ENCODE measurements around the gene UGT1A1.

Gene UGT1A1

DNA sequence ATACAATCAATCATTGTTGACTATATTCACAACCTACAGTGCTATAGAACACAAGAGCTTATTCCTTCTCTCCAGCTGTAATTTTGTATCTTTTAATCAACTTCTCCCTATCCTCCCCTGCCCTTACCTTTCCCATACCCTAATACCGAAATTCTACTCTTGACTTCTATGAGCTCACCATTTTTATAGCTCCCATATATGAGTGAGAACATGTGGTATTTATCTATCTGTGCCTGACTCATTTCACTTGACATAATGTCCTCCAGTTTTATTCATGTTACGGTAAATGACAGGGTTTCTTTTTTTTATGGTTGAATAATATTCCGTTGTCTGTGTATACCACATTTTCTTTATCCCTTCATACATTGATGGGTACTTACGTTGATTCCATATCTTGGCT, 20.7 kb downstream of the UGT1A1 start:
- TF ChIP-seq TAF1 (IDR thresholded peaks at IDR 0.05; ENCODE audit: low read depth) (no peak), CEBPB (IDR thresholded peaks at IDR 0.05) (no peak), ZBTB7A (IDR thresholded peaks at IDR 0.05; ENCODE audit: low read depth) (no peak)
- TF ChIP-seq, protein P1, sequence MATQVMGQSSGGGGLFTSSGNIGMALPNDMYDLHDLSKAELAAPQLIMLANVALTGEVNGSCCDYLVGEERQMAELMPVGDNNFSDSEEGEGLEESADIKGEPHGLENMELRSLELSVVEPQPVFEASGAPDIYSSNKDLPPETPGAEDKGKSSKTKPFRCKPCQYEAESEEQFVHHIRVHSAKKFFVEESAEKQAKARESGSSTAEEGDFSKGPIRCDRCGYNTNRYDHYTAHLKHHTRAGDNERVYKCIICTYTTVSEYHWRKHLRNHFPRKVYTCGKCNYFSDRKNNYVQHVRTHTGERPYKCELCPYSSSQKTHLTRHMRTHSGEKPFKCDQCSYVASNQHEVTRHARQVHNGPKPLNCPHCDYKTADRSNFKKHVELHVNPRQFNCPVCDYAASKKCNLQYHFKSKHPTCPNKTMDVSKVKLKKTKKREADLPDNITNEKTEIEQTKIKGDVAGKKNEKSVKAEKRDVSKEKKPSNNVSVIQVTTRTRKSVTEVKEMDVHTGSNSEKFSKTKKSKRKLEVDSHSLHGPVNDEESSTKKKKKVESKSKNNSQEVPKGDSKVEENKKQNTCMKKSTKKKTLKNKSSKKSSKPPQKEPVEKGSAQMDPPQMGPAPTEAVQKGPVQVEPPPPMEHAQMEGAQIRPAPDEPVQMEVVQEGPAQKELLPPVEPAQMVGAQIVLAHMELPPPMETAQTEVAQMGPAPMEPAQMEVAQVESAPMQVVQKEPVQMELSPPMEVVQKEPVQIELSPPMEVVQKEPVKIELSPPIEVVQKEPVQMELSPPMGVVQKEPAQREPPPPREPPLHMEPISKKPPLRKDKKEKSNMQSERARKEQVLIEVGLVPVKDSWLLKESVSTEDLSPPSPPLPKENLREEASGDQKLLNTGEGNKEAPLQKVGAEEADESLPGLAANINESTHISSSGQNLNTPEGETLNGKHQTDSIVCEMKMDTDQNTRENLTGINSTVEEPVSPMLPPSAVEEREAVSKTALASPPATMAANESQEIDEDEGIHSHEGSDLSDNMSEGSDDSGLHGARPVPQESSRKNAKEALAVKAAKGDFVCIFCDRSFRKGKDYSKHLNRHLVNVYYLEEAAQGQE (IDR thresholded peaks at IDR 0.05; ENCODE audit: low read depth), result no peak

DNA sequence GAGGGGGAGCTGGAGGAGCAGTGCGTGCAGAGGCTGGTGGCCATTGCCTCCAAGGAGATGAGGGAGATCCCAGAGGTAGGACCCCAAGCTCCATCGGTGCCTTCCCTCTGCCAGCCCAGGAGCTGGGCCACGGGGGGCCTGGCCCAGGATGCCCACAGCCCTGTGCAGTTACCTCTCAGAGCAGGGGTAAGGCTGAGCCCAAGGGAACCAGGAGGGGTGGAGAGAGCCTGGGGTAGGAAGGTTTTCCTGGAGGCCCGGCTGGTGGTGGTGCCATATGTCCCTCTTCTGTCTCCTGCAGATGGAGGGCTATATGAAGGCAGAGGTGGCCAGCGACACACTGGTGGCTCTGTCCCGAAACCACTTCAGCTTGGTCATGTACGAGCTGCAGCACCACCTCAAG, 29.5 kb downstream of the UGT1A1 start:
- TF ChIP-seq CREB1 (IDR thresholded peaks at IDR 0.05; ENCODE audit: low read depth) (no peak), YY1 (IDR thresholded peaks at IDR 0.05; ENCODE audit: low read depth) (no peak), CEBPB (IDR thresholded peaks at IDR 0.05) (no peak), FOXM1 (IDR thresholded peaks at IDR 0.05; ENCODE audit: borderline replicate concordance, low read depth) (no peak), EGR1 (IDR thresholded peaks at IDR 0.05) (no peak), EP300 (IDR thresholded peaks at IDR 0.05; ENCODE audit: borderline replicate concordance) (no peak), NFIC (IDR thresholded peaks at IDR 0.05) (no peak)
- TF ChIP-seq, protein P2, sequence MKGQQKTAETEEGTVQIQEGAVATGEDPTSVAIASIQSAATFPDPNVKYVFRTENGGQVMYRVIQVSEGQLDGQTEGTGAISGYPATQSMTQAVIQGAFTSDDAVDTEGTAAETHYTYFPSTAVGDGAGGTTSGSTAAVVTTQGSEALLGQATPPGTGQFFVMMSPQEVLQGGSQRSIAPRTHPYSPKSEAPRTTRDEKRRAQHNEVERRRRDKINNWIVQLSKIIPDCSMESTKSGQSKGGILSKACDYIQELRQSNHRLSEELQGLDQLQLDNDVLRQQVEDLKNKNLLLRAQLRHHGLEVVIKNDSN (IDR thresholded peaks at IDR 0.05), result no peak
- TF ChIP-seq, protein P3, sequence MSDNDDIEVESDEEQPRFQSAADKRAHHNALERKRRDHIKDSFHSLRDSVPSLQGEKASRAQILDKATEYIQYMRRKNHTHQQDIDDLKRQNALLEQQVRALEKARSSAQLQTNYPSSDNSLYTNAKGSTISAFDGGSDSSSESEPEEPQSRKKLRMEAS (IDR thresholded peaks at IDR 0.05), result no peak
- TF ChIP-seq, protein P1 (IDR thresholded peaks at IDR 0.05; ENCODE audit: low read depth), result no peak

DNA sequence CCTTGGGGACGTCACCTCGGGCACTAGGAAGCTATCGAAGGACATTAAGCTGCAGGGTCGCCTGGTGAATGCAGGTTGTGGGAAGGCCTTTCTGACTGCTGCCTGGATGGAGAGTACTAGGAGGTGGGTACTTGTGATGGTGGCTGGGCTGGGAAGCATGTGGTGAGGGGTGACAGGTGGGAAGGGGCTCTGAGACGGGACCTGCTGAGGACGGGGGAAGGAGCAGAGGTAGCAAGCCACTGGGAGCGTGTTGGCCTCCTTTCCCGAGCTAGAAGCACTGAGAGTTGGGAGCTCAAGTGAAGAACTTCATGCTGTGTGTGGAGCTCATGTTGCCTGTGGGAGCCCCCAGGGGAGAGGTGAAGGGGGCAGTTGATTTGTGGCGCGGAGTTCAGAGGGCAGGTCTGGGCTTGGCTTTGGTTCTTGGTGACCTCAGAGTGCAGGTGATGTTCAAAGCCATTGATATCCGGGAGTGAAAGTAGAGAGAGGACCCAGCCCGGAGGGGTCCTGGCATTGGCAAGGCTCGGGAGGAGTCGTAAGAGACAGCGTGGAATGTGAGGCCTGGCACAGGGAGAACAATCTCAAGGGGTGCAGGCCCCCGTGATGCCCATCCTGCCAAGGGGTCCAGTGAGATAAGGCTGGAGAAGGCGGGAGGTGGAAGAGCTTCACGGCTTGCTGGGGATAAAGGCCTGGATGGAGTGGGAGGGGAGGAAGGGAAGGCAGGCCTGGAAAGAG, 31.2 kb downstream of the UGT1A1 start:
- TF ChIP-seq, protein P2 (IDR thresholded peaks at IDR 0.05), result no peak
- TF ChIP-seq, protein P3 (IDR thresholded peaks at IDR 0.05), result no peak
- TF ChIP-seq TAF1 (IDR thresholded peaks at IDR 0.05; ENCODE audit: low read depth) (no peak), EP300 (IDR thresholded peaks at IDR 0.05; ENCODE audit: borderline replicate concordance) (no peak), FOXM1 (IDR thresholded peaks at IDR 0.05; ENCODE audit: borderline replicate concordance, low read depth) (no peak), RAD21 (IDR thresholded peaks at IDR 0.05; ENCODE audit: low read depth) (no peak), TEAD4 (IDR thresholded peaks at IDR 0.05) (no peak), ZBTB7A (IDR thresholded peaks at IDR 0.05; ENCODE audit: low read depth) (no peak), TCF12 (IDR thresholded peaks at IDR 0.05; ENCODE audit: low read depth) (no peak), YY1 (IDR thresholded peaks at IDR 0.05; ENCODE audit: low read depth) (no peak), EGR1 (IDR thresholded peaks at IDR 0.05) (no peak), CREB1 (IDR thresholded peaks at IDR 0.05; ENCODE audit: low read depth) (no peak), NFIC (IDR thresholded peaks at IDR 0.05) (no peak), CEBPB (IDR thresholded peaks at IDR 0.05) (no peak)
- TF ChIP-seq, protein P1 (IDR thresholded peaks at IDR 0.05; ENCODE audit: low read depth), result no peak

DNA sequence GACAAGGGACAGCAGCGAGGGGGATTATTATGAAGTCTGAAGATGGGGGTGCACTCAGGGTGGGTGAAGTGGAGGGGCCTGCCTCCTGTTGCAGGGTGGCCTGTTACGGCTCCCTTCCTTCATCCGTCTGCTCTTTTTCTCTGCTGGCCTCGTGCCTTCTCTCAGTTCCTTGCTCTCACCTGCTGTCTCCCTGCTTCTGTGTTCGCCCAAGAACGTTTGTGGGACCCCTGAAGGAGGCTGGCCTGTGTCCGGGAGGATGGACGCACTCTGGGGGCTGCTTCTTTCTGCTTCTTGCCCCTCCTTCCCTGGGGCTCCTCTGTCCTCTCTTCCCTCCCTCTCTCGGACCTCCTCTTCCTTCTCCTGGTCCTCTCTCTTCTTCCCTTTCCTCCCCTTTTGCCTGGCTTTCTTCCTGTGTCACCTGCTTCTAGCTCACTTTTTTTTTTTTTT, 31.8 kb downstream of the UGT1A1 start:
- TF ChIP-seq RAD21 (IDR thresholded peaks at IDR 0.05; ENCODE audit: low read depth), result no peak
- TF ChIP-seq ZBTB7A (IDR thresholded peaks at IDR 0.05; ENCODE audit: low read depth), result no peak
- TF ChIP-seq TEAD4 (IDR thresholded peaks at IDR 0.05), result no peak
- no peak for TF ChIP-seq NFIC (IDR thresholded peaks at IDR 0.05)
- TF ChIP-seq TAF1 (IDR thresholded peaks at IDR 0.05; ENCODE audit: low read depth), result no peak
- TF ChIP-seq TCF12 (IDR thresholded peaks at IDR 0.05; ENCODE audit: low read depth), result no peak
- TF ChIP-seq, protein P3 (IDR thresholded peaks at IDR 0.05), result no peak
- TF ChIP-seq CREB1 (IDR thresholded peaks at IDR 0.05; ENCODE audit: low read depth), result no peak
- TF ChIP-seq, protein P1 (IDR thresholded peaks at IDR 0.05; ENCODE audit: low read depth), result no peak
- TF ChIP-seq EP300 (IDR thresholded peaks at IDR 0.05; ENCODE audit: borderline replicate concordance), result no peak
- TF ChIP-seq EGR1 (IDR thresholded peaks at IDR 0.05), result no peak
- no peak for TF ChIP-seq YY1 (IDR thresholded peaks at IDR 0.05; ENCODE audit: low read depth)
- TF ChIP-seq FOXM1 (IDR thresholded peaks at IDR 0.05; ENCODE audit: borderline replicate concordance, low read depth), result no peak
- TF ChIP-seq, protein P2 (IDR thresholded peaks at IDR 0.05), result no peak
- TF ChIP-seq CEBPB (IDR thresholded peaks at IDR 0.05), result no peak

Data from Ishikawa (cell line).